ENCODE data around the gene KCNK7. TPM values are rescaled to one million over a fixed set of nuclear protein-coding genes. Genes with fewer than 3 reads are reported as not detected.

The KCNK7 gene
- polyA plus RNA-seq, 3 donors, result 4.3 TPM; not detected in 2

DNA sequence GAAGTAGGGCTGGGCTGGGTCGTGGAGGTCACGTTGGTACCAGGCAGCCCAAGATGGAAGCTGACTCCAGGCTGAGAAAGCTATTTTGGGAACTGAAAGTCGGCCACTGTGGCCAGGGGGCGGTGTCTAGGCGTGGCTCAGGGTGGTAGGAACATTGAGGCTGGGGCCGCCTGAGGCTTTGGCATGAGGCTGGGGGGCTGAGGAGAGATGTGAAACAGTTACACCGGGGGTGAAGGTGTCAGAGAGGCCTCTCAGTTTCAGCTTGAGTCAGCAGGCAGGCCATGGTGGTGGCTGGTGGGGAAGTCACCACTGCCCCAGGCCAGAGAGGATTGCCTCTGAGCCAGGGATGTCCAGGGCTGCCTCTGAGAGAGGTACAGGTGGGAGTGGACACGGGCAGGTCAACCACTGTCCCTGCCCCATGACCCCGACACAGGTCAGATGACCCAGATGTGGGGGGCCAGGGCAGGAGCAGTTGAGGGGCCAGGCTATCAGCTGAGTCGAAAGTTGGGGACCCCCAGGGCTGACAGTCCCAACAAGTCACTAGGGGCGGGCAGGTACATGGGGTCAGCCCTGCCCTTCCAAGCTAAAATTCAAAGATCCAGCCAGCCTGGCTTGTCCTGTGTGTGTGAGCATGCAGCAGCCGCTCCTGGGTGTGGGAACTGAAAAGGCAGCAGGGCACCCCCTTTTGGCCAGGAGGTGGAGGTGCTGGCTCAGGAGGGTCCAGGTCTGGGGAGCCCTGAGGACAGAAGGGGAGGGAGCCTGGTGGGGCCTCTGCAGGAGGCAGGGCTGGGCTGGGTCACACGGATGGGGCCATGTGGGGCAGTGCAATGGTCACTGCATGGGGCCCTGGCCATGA, 7.2 kb downstream of the KCNK7 start:
- 18% methylated on average over 13 of the region's 13 CpGs for WGBS (ENCODE audit: insufficient coverage)
- Mint-ChIP-seq H3K36me3 (peaks cover 48 to 74% of the 10 kb centered on the region in 2 donors), H3K27ac (peak overlapping the region; percentile 91 to 98 (median 95)), H3K27me3 (ENCODE audit: low read depth in 3 of 3) (no peaks in the 10 kb centered on the region), H3K9me3 (no peaks in the 10 kb centered on the region), H3K4me3 (peak overlapping the region; percentile 73 to 87), H3K4me1 (peaks cover 57% of the 10 kb centered on the region)
- Histone ChIP-seq H3K4me3 (replicated peaks in 1 of 3; ENCODE audit: low read depth in 2 of 3, low read length in 3 of 3) (peak overlapping the region; percentile 14 to 74 (median 16)), H3K36me3 (replicated peaks in 1 of 2; ENCODE audit: control insufficient read depth in 1 of 2, insufficient read depth in 2 of 2, low read length in 2 of 2) (peaks cover 61 to 68% of the 10 kb centered on the region in 2 donors), H3K9ac (ENCODE audit: insufficient read depth, low read length, poor library complexity, severe bottlenecking) (peak overlapping the region; percentile 51), H3K27me3 (ENCODE audit: control insufficient read depth in 2 of 2, insufficient read depth in 2 of 2, low read length in 2 of 2) (no peaks in the 10 kb centered on the region), H3K27ac (ENCODE audit: low read depth in 1 of 2, low read length in 2 of 2) (peak overlapping the region; percentile 86 to 89), H4K20me1 (ENCODE audit: insufficient read depth, low read length) (peaks cover 95% of the 10 kb centered on the region), H3K9me3 (replicated peaks in 1 of 2; ENCODE audit: control insufficient read depth in 1 of 2, insufficient read depth in 1 of 2, low read length in 2 of 2) (no peaks in the 10 kb centered on the region), H3K79me2 (ENCODE audit: insufficient read depth, low read length) (peaks cover 60% of the 10 kb centered on the region), H3K4me2 (replicated peaks; ENCODE audit: extremely low read depth, low read length, poor library complexity, severe bottlenecking) (peak overlapping the region; percentile 82), H2AFZ (ENCODE audit: insufficient read depth, low read depth, low read length, poor library complexity, severe bottlenecking) (peak overlapping the region; percentile 37), H3K4me1 (ENCODE audit: control insufficient read depth in 1 of 2, insufficient read depth in 2 of 2, low read length in 2 of 2) (peaks cover 44 to 63% of the 10 kb centered on the region in 2 donors)
- TF ChIP-seq, protein P1, sequence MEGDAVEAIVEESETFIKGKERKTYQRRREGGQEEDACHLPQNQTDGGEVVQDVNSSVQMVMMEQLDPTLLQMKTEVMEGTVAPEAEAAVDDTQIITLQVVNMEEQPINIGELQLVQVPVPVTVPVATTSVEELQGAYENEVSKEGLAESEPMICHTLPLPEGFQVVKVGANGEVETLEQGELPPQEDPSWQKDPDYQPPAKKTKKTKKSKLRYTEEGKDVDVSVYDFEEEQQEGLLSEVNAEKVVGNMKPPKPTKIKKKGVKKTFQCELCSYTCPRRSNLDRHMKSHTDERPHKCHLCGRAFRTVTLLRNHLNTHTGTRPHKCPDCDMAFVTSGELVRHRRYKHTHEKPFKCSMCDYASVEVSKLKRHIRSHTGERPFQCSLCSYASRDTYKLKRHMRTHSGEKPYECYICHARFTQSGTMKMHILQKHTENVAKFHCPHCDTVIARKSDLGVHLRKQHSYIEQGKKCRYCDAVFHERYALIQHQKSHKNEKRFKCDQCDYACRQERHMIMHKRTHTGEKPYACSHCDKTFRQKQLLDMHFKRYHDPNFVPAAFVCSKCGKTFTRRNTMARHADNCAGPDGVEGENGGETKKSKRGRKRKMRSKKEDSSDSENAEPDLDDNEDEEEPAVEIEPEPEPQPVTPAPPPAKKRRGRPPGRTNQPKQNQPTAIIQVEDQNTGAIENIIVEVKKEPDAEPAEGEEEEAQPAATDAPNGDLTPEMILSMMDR (IDR thresholded peaks at IDR 0.05), result peak; percentile 73
- intact Hi-C loops (cut with micrococcal nuclease), result loop anchor here in 1 of 2 donors (1.0 kb wide), 3 partner anchors 11 to 48 kb away; partner anchors contain the start of gene FAM89B
- DNase-seq, result peak; percentile 66 to 83 (median 81)

DNA sequence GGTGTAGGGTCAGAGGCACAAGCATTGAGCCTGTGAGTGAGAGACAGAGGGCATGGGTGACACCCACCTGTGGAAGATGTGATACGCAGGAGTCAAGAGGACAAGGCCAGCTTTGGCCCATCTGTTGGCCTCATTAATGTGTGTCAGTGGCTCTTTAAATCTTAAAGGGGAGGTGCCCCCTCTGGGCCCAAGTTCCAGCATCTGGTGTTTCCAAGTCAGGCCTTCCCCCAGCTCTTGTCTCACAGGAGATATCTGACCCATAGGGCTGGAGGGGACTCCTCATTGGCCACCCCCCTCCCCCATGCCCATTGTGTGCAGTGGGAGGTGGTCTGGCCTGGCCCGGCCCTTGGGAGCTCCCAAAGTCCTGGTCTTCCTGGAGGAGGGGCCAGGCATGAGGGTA, 8.9 kb downstream of the KCNK7 start:
- Histone ChIP-seq H3K4me2 (replicated peaks; ENCODE audit: extremely low read depth, low read length, poor library complexity, severe bottlenecking) (peak overlapping the region; percentile 82), H3K36me3 (replicated peaks in 1 of 2; ENCODE audit: control insufficient read depth in 1 of 2, insufficient read depth in 2 of 2, low read length in 2 of 2) (peaks cover 64 to 70% of the 10 kb centered on the region in 2 donors), H3K27me3 (ENCODE audit: control insufficient read depth in 2 of 2, insufficient read depth in 2 of 2, low read length in 2 of 2) (no peaks in the 10 kb centered on the region), H3K27ac (ENCODE audit: low read depth in 1 of 2, low read length in 2 of 2) (peak overlapping the region; percentile 86 to 89), H4K20me1 (ENCODE audit: insufficient read depth, low read length) (peaks cover 97% of the 10 kb centered on the region), H3K4me1 (ENCODE audit: control insufficient read depth in 1 of 2, insufficient read depth in 2 of 2, low read length in 2 of 2) (peaks cover 44 to 61% of the 10 kb centered on the region in 2 donors), H3K4me3 (replicated peaks in 1 of 3; ENCODE audit: low read depth in 2 of 3, low read length in 3 of 3) (peak overlapping the region; percentile 7 to 74 (median 30)), H3K9me3 (replicated peaks in 1 of 2; ENCODE audit: control insufficient read depth in 1 of 2, insufficient read depth in 1 of 2, low read length in 2 of 2) (no peaks in the 10 kb centered on the region), H2AFZ (ENCODE audit: insufficient read depth, low read depth, low read length, poor library complexity, severe bottlenecking) (no peak overlapping the region), H3K9ac (ENCODE audit: insufficient read depth, low read length, poor library complexity, severe bottlenecking) (peak overlapping the region; percentile 51), H3K79me2 (ENCODE audit: insufficient read depth, low read length) (peaks cover 78% of the 10 kb centered on the region)
- DNase-seq, result no peak
- 74% methylated on average over 2 of the region's 2 CpGs for WGBS (ENCODE audit: insufficient coverage)
- peaks cover 60 to 79% of the 10 kb centered on the region in 2 donors for H3K36me3 Mint-ChIP-seq
- no peaks in the 10 kb centered on the region for H3K9me3 Mint-ChIP-seq
- peak overlapping the region; percentile 73 to 87 for H3K4me3 Mint-ChIP-seq
- peak overlapping the region; percentile 91 to 98 (median 95) for H3K27ac Mint-ChIP-seq
- H3K4me1 Mint-ChIP-seq, result peaks cover 62% of the 10 kb centered on the region
- TF ChIP-seq, protein P1 (IDR thresholded peaks at IDR 0.05), result no peak
- intact Hi-C loops (cut with micrococcal nuclease), result no loop called here
- peaks cover 0 to 2% (median 0%) of the 10 kb centered on the region in 3 donors for H3K27me3 Mint-ChIP-seq (ENCODE audit: low read depth in 3 of 3)
